HG03442 (cell line): ENCODE measurements around the gene ITGB1.
"Not testable (repeated sequence)": the region's sequence is repeated elsewhere in the genome, so short reads cannot be mapped to it uniquely, and the experiment has no call there.

Experiments
- ATAC-seq: cut with Tn5 transposase; IDR thresholded peaks from one replicate; pipeline ENCODE4 v1.9.1; 2021; ENCODE audit warnings: mild to moderate bottlenecking, moderate library complexity; ENCODE audit not compliant: unreplicated experiment

Gene ITGB1

GRCh38 chr10:32938554-32939061 lies 19.4 kb downstream of the ITGB1 start:
- no peak for ATAC-seq

GRCh38 chr10:32937911-32938424 lies 20.1 kb downstream of the ITGB1 start:
- no peak for ATAC-seq

GRCh38 chr10:32932225-32932729 lies 25.8 kb downstream of the ITGB1 start:
- no peak for ATAC-seq

GRCh38 chr10:32931593-32931992 lies 26.4 kb downstream of the ITGB1 start:
- no peak for ATAC-seq

- no peak for ATAC-seq
Observed at GRCh38 chr10:32930036-32930435, 28.0 kb downstream of the ITGB1 start.

GRCh38 chr10:32929634-32930033 lies 28.4 kb downstream of the ITGB1 start:
- no peak for ATAC-seq

GRCh38 chr10:32927750-32928149 lies 30.3 kb downstream of the ITGB1 start:
- ATAC-seq, result no peak

- ATAC-seq, result no peak
Observed at GRCh38 chr10:32923849-32924248, 34.2 kb downstream of the ITGB1 start.

GRCh38 chr10:32923134-32923533 lies 34.9 kb downstream of the ITGB1 start:
- ATAC-seq, result no peak

- ATAC-seq, result no peak
Observed at GRCh38 chr10:32922170-32922569, 35.9 kb downstream of the ITGB1 start.

- ATAC-seq, result not testable (repeated sequence)
Observed at GRCh38 chr10:32917817-32918216, 40.2 kb downstream of the ITGB1 start.

GRCh38 chr10:32911285-32912016 lies 46.6 kb downstream of the ITGB1 start:
- ATAC-seq, result no peak

- ATAC-seq, result not testable (repeated sequence)
Observed at GRCh38 chr10:32909970-32910369, 48.1 kb downstream of the ITGB1 start.

- ATAC-seq, result no peak
Observed at GRCh38 chr10:32909456-32909855, 48.6 kb downstream of the ITGB1 start.

- no peak for ATAC-seq
Observed at GRCh38 chr10:32906595-32906994, 51.4 kb downstream of the ITGB1 start.

- no peak for ATAC-seq
Observed at GRCh38 chr10:32905466-32905865, 52.6 kb downstream of the ITGB1 start.

- no peak for ATAC-seq
Observed at GRCh38 chr10:32901815-32902214, 56.2 kb downstream of the ITGB1 start.

- not testable (repeated sequence) for ATAC-seq
Observed at GRCh38 chr10:32895200-32895968, 62.6 kb downstream of the ITGB1 start.

GRCh38 chr10:32893916-32894664 lies 63.9 kb downstream of the ITGB1 start:
- no peak for ATAC-seq

GRCh38 chr10:32893434-32893833 lies 64.6 kb downstream of the ITGB1 start:
- no peak for ATAC-seq

GRCh38 chr10:32891261-32891660 lies 66.8 kb downstream of the ITGB1 start:
- ATAC-seq, result no peak
